Right forelimb (tissue), 1 donor: ENCODE measurements around the gene IGSF9.

Experiments
- DNase-seq: peaks from one replicate; pipeline ENCODE4 v3.0.0-alpha.2; 2018

The IGSF9 gene

GRCh38 chr1:159945483-159946241 is at the start of gene IGSF9:
TSS of gene IGSF9 (minus strand) at chr1:159945613. CDS start at chr1:159943454, 2,159 bp downstream.
- peak; percentile 88 for DNase-seq

- no peak for DNase-seq
These were observed 49.5 kb upstream of the IGSF9 start for GRCh38 chr1:159994896-159995295.

GRCh38 chr1:159993911-159994310 is 48.5 kb upstream of the IGSF9 start:
- DNase-seq, result no peak

GRCh38 chr1:159992161-159992560 is 46.7 kb upstream of the IGSF9 start:
- no peak for DNase-seq

GRCh38 chr1:159991513-159991912 is 46.1 kb upstream of the IGSF9 start:
- no peak for DNase-seq

- no peak for DNase-seq
These were observed 44.6 kb upstream of the IGSF9 start for GRCh38 chr1:159990005-159990404.

- no peak for DNase-seq
These were observed 44.2 kb upstream of the IGSF9 start for GRCh38 chr1:159989581-159989980.

GRCh38 chr1:159988006-159988405 is 42.6 kb upstream of the IGSF9 start:
- DNase-seq, result no peak

GRCh38 chr1:159987186-159987585 is 41.8 kb upstream of the IGSF9 start:
- no peak for DNase-seq

- no peak for DNase-seq
These were observed 41.1 kb upstream of the IGSF9 start for GRCh38 chr1:159986531-159986930.

GRCh38 chr1:159986093-159986492 is 40.7 kb upstream of the IGSF9 start:
- no peak for DNase-seq

GRCh38 chr1:159985473-159985872 is 40.1 kb upstream of the IGSF9 start:
- DNase-seq, result no peak

- no peak for DNase-seq
These were observed 38.3 kb upstream of the IGSF9 start for GRCh38 chr1:159983681-159984080.

- DNase-seq, result no peak
These were observed 36.9 kb upstream of the IGSF9 start for GRCh38 chr1:159982280-159982679.

- no peak for DNase-seq
These were observed 36.1 kb upstream of the IGSF9 start for GRCh38 chr1:159981351-159982055.

- DNase-seq, result no peak
These were observed 35.4 kb upstream of the IGSF9 start for GRCh38 chr1:159980786-159981185.

GRCh38 chr1:159980076-159980475 is 34.7 kb upstream of the IGSF9 start:
- DNase-seq, result no peak

GRCh38 chr1:159979257-159979656 is 33.8 kb upstream of the IGSF9 start:
- DNase-seq, result no peak

GRCh38 chr1:159978107-159978398 is 32.6 kb upstream of the IGSF9 start:
- DNase-seq, result no peak

- no peak for DNase-seq
These were observed 32.1 kb upstream of the IGSF9 start for GRCh38 chr1:159977364-159978106.

GRCh38 chr1:159974350-159974965 is 29.0 kb upstream of the IGSF9 start:
- DNase-seq, result no peak

- no peak for DNase-seq
These were observed 28.0 kb upstream of the IGSF9 start for GRCh38 chr1:159973350-159973940.
